Stimulated activated CD8-positive, alpha-beta memory T cell treated with anti-CD3 and anti-CD28 coated beads, Interleukin-15, amount 100 ng/mL, for 24 hours (primary cell): ENCODE results near the gene MORC4.
"Not testable (repeated sequence)": the region's sequence is repeated elsewhere in the genome, so short reads cannot be mapped to it uniquely, and the experiment has no call there.

Experiments
- DNase-seq: peaks from one replicate; pipeline ENCODE4 v3.0.0-alpha.2; 2020; ENCODE audit warnings: low read depth

MORC4 gene

GRCh38 chrX:107000013-107000515, at the start of gene MORC4:
TSS of gene MORC4 (minus strand) at chrX:107000212. CDS start at chrX:106999969, 243 bp downstream.
- peak; percentile 14 for DNase-seq

- no peak for DNase-seq
These were observed 47.6 kb upstream of the MORC4 start for GRCh38 chrX:107047622-107048021.

- no peak for DNase-seq
These were observed 29.7 kb upstream of the MORC4 start for GRCh38 chrX:107029752-107030151.

GRCh38 chrX:107025545-107025944, 25.5 kb upstream of the MORC4 start:
- DNase-seq: no peak

GRCh38 chrX:107014936-107015335, 14.9 kb upstream of the MORC4 start:
- no peak for DNase-seq

- no peak for DNase-seq
These were observed 8.0 kb upstream of the MORC4 start for GRCh38 chrX:107008034-107008433.

- peak; percentile 1 for DNase-seq
These were observed 723 bp downstream of the MORC4 start for GRCh38 chrX:106999002-106999975.

GRCh38 chrX:106997611-106998010, 2.4 kb downstream of the MORC4 start:
- DNase-seq: no peak

GRCh38 chrX:106995678-106996077, 4.3 kb downstream of the MORC4 start:
- DNase-seq: no peak

- DNase-seq: no peak
These were observed 12.5 kb downstream of the MORC4 start for GRCh38 chrX:106987488-106987887.

GRCh38 chrX:106980952-106981626, 18.9 kb downstream of the MORC4 start:
- no peak for DNase-seq

- DNase-seq: no peak
These were observed 23.6 kb downstream of the MORC4 start for GRCh38 chrX:106976416-106976815.

- DNase-seq: no peak
These were observed 26.4 kb downstream of the MORC4 start for GRCh38 chrX:106973433-106974149.

- DNase-seq: no peak
These were observed 27.1 kb downstream of the MORC4 start for GRCh38 chrX:106972896-106973295.

GRCh38 chrX:106966547-106966946, 33.5 kb downstream of the MORC4 start:
- not testable (repeated sequence) for DNase-seq

- DNase-seq: no peak
These were observed 35.7 kb downstream of the MORC4 start for GRCh38 chrX:106964290-106964689.

GRCh38 chrX:106963111-106963510, 36.9 kb downstream of the MORC4 start:
- no peak for DNase-seq

- no peak for DNase-seq
These were observed 40.1 kb downstream of the MORC4 start for GRCh38 chrX:106959901-106960300.

- DNase-seq: no peak
These were observed 42.2 kb downstream of the MORC4 start for GRCh38 chrX:106957856-106958255.

GRCh38 chrX:106955004-106955772, 44.8 kb downstream of the MORC4 start:
- DNase-seq: no peak

- no peak for DNase-seq
These were observed 46.0 kb downstream of the MORC4 start for GRCh38 chrX:106954041-106954440.
